K562 (cell line): Measurements from ENCODE around the gene EPHA2. TPM values are rescaled to one million over a fixed set of nuclear protein-coding genes. Genes with fewer than 3 reads are reported as not detected.
A peak's percentile ranks its signal among the peaks of the same experiment; 100 is the strongest.

Experiments used
- ATAC-seq: fragments of 200-7000 bp; cut with Tn5 transposase; 3 replicates; pipeline ENCODE4 v1.9.1; 2020; ENCODE audit warnings: moderate library complexity
- BruUV-seq: library from RNA; stranded (reverse); fragments of 400-500 nt; replicated peaks from 2 replicates; lab custom pipeline; 2021; lab: Mats Ljungman, UMichigan
- CTCF ChIA-PET: fragments of 300-600 bp; formaldehyde crosslinking; extraction: SDS; loops from one replicate; lab custom pipeline; 2021; ENCODE audit warnings: low intra/inter-chr PET ratio; lab: Yijun Ruan, JAX
- POLR2A ChIA-PET: fragments of 300-600, 350-650 bp; sonication (Branson Sonifier 250); formaldehyde crosslinking; extraction: SDS; loops from one replicate; lab custom pipeline; 2021; ENCODE audit warnings: antibody characterized with exemption, inconsistent platforms; lab: Yijun Ruan, JAX
- DNase-seq, 4 experiments: peaks; one replicate each; pipeline versions ENCODE4 v3.0.0 to v3.0.0-alpha.2; 2011 to 2018; ENCODE audit warnings: low spot score in 3 of 4, mixed read lengths in 3 of 4; ENCODE audit errors: extremely low read depth in 1 of 4
- FAIRE-seq: peaks from 2 replicates; lab custom pipeline; 2011; peaks lifted over from hg19 to GRCh38; lab: Jason Lieb, UNC
- H2AFZ ChIP-seq: 2 replicates; pipeline ENCODE4 v1.6.0; 2011; ENCODE audit warnings: low read depth, low read length, control low read depth, inconsistent platforms
- H3K27ac ChIP-seq: fragments of 200-600 bp; 3 replicates; pipeline ENCODE4 v1.8.0; 2011; ENCODE audit warnings: low read depth, mild to moderate bottlenecking, control low read depth, inconsistent platforms, low read length, moderate library complexity, mixed read lengths; ENCODE audit errors: extremely low read depth
- H3K27me3 ChIP-seq, 2 experiments: fragments of 300-600 bp in 1 of 2; 2 replicates in 1 of 2; 3 replicates in 1 of 2; pipeline versions ENCODE4 v1.6.0 to v1.8.0; 2011; ENCODE audit warnings: inconsistent platforms in 2 of 2, low read length in 2 of 2, mild to moderate bottlenecking in 1 of 2, mixed read lengths in 1 of 2, moderate library complexity in 1 of 2; ENCODE audit not compliant: control insufficient read depth in 2 of 2, insufficient read depth in 2 of 2
- H3K36me3 ChIP-seq: fragments of 300-600 bp; 3 replicates; pipeline ENCODE4 v1.8.0; 2011; ENCODE audit warnings: mild to moderate bottlenecking, low read length, inconsistent platforms; ENCODE audit not compliant: control insufficient read depth, insufficient read depth
- H3K4me1 ChIP-seq, 2 experiments: fragments of 200-600 bp in 1 of 2; replicated peaks in 1 of 2; 2 replicates in 1 of 2; 3 replicates in 1 of 2; pipeline versions ENCODE4 v1.5.1 to v1.8.0; 2011; ENCODE audit warnings: inconsistent platforms in 2 of 2, low read length in 2 of 2, mild to moderate bottlenecking in 1 of 2, mixed read lengths in 1 of 2, moderate library complexity in 1 of 2; ENCODE audit not compliant: control insufficient read depth in 2 of 2, insufficient read depth in 2 of 2
- H3K4me2 ChIP-seq: 2 replicates; pipeline ENCODE4 v1.6.1; 2011; ENCODE audit warnings: low read length, control low read depth, inconsistent platforms, mixed read lengths; ENCODE audit not compliant: insufficient read depth
- H3K4me3 ChIP-seq: fragments of 200-600 bp; sonication (generic), shearing (Covaris generic); 2 replicates; pipeline ENCODE4 v1.5.1; 2016; ENCODE audit warnings: control low read depth, inconsistent platforms
- H3K79me2 ChIP-seq: fragments of 200-600 bp; 3 replicates; pipeline ENCODE4 v1.8.0; 2011; ENCODE audit warnings: low read length, inconsistent platforms; ENCODE audit not compliant: control insufficient read depth, insufficient read depth
- H3K9ac ChIP-seq, 2 experiments: 2 replicates each; pipeline versions ENCODE4 v1.6.0 to v1.6.1; 2011; ENCODE audit warnings: low read depth in 2 of 2, low read length in 2 of 2, control low read depth in 1 of 2, inconsistent platforms in 1 of 2, mild to moderate bottlenecking in 1 of 2, mixed read lengths in 1 of 2; ENCODE audit not compliant: insufficient read depth in 1 of 2
- H3K9me1 ChIP-seq: one replicate; pipeline ENCODE4 v1.6.0; 2011; ENCODE audit warnings: inconsistent platforms, mild to moderate bottlenecking, low read length, moderate library complexity; ENCODE audit not compliant: control insufficient read depth, insufficient read depth
- H3K9me3 ChIP-seq: replicated peaks from 2 replicates; pipeline ENCODE4 v1.5.1; 2011; ENCODE audit warnings: low read depth, low read length, inconsistent platforms; ENCODE audit not compliant: control insufficient read depth, insufficient read depth
- H4K20me1 ChIP-seq: replicated peaks from 2 replicates; pipeline ENCODE4 v1.6.1; 2011; ENCODE audit warnings: low read length, inconsistent platforms, mixed read lengths; ENCODE audit not compliant: control insufficient read depth, insufficient read depth
- ATF3 ChIP-seq, 2 experiments: fragments of 450-650 bp in 1 of 2; sonication (generic) in 1 of 2; formaldehyde crosslinking in 1 of 2; IDR thresholded peaks in 1 of 2; conservative IDR thresholded peaks in 1 of 2; 2 replicates each; pipeline versions ENCODE4 v1.6.1 to v1.8.1; 2016 to 2023; ENCODE audit warnings: mild to moderate bottlenecking in 2 of 2, moderate library complexity in 2 of 2, inconsistent platforms in 1 of 2, missing genetic modification reagents in 1 of 2
- GTF3C2 ChIP-seq: IDR thresholded peaks from 3 replicates; pipeline ENCODE4 v1.6.1; 2011; ENCODE audit warnings: borderline replicate concordance, mild to moderate bottlenecking, moderate library complexity; ENCODE audit not compliant: insufficient read length; ENCODE audit errors: extremely low read depth
- KDM1A ChIP-seq, 2 experiments: fragments of 450-650 bp; IDR thresholded peaks; 2 replicates each; pipeline ENCODE4 v1.6.1; 2016; ENCODE audit warnings: mild to moderate bottlenecking in 2 of 2
- MTA3 ChIP-seq: fragments of 450-650 bp; formaldehyde crosslinking; IDR thresholded peaks from 2 replicates; pipeline ENCODE4 v1.6.1; 2017; ENCODE audit warnings: mild to moderate bottlenecking, borderline replicate concordance
- PHF21A ChIP-seq: fragments of 450-650 bp; IDR thresholded peaks from 2 replicates; pipeline ENCODE4 v1.6.1; 2017; ENCODE audit warnings: low read depth, borderline replicate concordance
- SETDB1 ChIP-seq: IDR thresholded peaks from one replicate; pipeline ENCODE4 v1.6.1; 2012; ENCODE audit warnings: low read length, control low read depth, inconsistent platforms
- SRSF9 ChIP-seq: fragments of 200-400 bp; formaldehyde crosslinking; IDR thresholded peaks from 2 replicates; pipeline ENCODE4 v1.6.1; 2017; ENCODE audit warnings: low read depth, low read length, borderline replicate concordance
- ZNF280A ChIP-seq: fragments of 450-650 bp; IDR thresholded peaks from 2 replicates; pipeline ENCODE4 v1.6.1; 2018; ENCODE audit warnings: mild to moderate bottlenecking, low read depth; ENCODE audit not compliant: partially characterized antibody
- ZNF561 ChIP-seq: fragments of 450-650 bp; formaldehyde crosslinking; conservative IDR thresholded peaks from 2 replicates; pipeline ENCODE4 v1.4.0; 2020; ENCODE audit warnings: mild to moderate bottlenecking, moderate library complexity
- WGBS: fragments of 100-300 bp; shearing (Covaris generic); methylation state at CpG from one replicate; pipeline ENCODE4 v1.1.6; 2016; ENCODE audit warnings: low coverage, mixed read lengths; ENCODE audit not compliant: insufficient coverage; ENCODE audit errors: missing lambda C conversion rate; 5-methylcytosine and 5-hydroxymethylcytosine counted together
- in situ Hi-C: fragments of 300-500 bp; cut with MboI; formaldehyde crosslinking; loops from 4 replicates; pipeline ENCODE4 v1.15.0; 2018; ENCODE audit warnings: inconsistent platforms, mixed read lengths
- intact Hi-C: fragments of 100-400 bp; cut with micrococcal nuclease; formaldehyde crosslinking; loops from 2 replicates; pipeline ENCODE4 v1.14.2; 2022
- polyA plus RNA-seq, 8 experiments: library from polyadenylated mRNA; depleted of rRNA in 4 of 8; stranded (reverse) in 5 of 8; unstranded in 3 of 8; fragments of >200 nt; fragmentation: Nextera tagmentation in 2 of 8; fragmentation: Illumina TruSeq in 1 of 8; extraction: Ambion mirVana in 2 of 8; extraction: Trizol in 1 of 8; gene quantifications; 2 replicates each; pipeline versions ENCODE4 v1.2.1 to v1.2.3, GENCODE V29; 2011 to 2014; ENCODE audit warnings: inconsistent platforms in 1 of 8, missing spikeins in 1 of 8
- total RNA-seq, 7 experiments: library from RNA; depleted of rRNA in 6 of 7; stranded (reverse); fragments of >200 nt in 6 of 7; fragmentation: Illumina TruSeq in 2 of 7; extraction: Trizol in 2 of 7; gene quantifications; 2 replicates each; pipeline versions ENCODE4 v1.2.1 to v1.2.3, GENCODE V29; 2011 to 2021; ENCODE audit warnings: low replicate concordance in 1 of 7

EPHA2 gene
- total and polyA plus RNA-seq, 9 of the 15 experiments (the other 6 are each of a cell fraction or from before 2014, with no cell fraction given), result 0.04 to 0.40 (median 0.07) TPM; not detected in 4

GRCh38 chr1:16170283-16170673 is 14.4 kb upstream of the EPHA2 start:
- DNase-seq (no peak), FAIRE-seq (no peak), ATAC-seq (no peak)
- Histone ChIP-seq H3K4me3 (no peak overlapping the region), H3K27ac (no peak overlapping the region), H3K4me2 (no peak overlapping the region), H3K36me3 (no peaks in the 10 kb centered on the region), H3K9me3 (no peaks in the 10 kb centered on the region), H3K27me3 (no peaks in the 10 kb centered on the region), H2AFZ (0 out of 2 replicates have a peak overlapping the region, but pooled peaks have one; percentile 8), H4K20me1 (no peaks in the 10 kb centered on the region), H3K9me1 (no peaks in the 10 kb centered on the region), H3K79me2 (no peaks in the 10 kb centered on the region), H3K9ac (no peak overlapping the region), H3K4me1 (peaks cover 32 to 58% of the 10 kb centered on the region in 2 experiments)
- intact Hi-C loops (no loop called here), in situ Hi-C loops (no loop called here)
- TF ChIP-seq GTF3C2 (no peak), SRSF9 (no peak), KDM1A (IDR thresholded peaks at IDR 0.05) (0 out of 4 replicates have a peak, but pooled peaks of 1 of the 2 experiments have one; percentile 5), ZNF561 (CRISPR knock-in tag) (no peak), SETDB1 (no peak), ZNF280A (no peak), MTA3 (no peak), PHF21A (no peak), ATF3 (IDR thresholded peaks at IDR 0.05) (no peak), ATF3 (CRISPR knock-in tag; conservative IDR thresholded peaks at IDR 0.05) (no peak)
- 85% methylated on average over 3 of the region's 3 CpGs for WGBS
- no TSS peak for BruUV-seq
- CTCF ChIA-PET, result no interaction called here
- POLR2A ChIA-PET, result no interaction called here
